Cerebellar nuclear complex (tissue), 1 donor: ENCODE results near the gene ABCA12.

Experiments
- DNase-seq, 2 experiments: peaks; one replicate each; lab custom pipeline; 2025; lab: John Stamatoyannopoulos, UW

Gene ABCA12

DNA sequence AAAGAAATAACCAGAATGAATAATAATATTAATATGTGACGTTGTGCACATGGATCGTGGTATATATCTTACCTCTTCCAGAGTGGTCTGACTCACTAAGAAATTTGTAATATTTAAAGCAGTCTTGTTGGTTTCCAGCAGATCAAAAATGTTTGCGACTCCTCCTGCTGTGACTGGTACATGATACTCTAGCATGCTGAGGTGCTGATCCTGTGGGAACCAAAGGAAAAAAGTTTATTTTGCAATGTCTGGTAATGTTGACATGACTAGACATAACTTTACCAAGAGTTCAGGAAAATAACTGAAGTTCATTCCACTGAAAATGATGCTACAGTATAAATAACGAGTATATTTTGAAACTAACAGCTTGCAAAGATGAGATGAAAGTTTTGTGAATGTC, 204.4 kb downstream of the ABCA12 start:
- DNase-seq: no peak

DNA sequence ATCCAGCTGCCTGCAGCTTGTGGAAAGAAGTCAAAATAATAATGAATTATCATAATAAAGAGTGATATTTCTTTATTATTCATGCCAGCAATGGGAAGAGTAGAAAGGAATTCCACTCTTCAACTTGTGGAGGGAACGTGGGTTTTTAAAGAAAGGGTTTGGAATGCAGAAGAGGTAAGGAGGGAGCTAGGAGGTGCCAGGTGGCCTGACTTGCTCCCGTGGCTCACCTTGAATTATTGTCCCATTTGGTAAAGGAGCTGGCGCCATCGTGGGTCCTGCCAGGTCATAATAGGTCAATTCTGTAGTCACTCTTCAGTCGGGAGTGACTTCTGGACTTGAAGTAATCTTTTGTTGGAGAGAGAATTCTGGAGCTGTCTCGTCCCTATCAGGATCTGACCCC, 233.8 kb downstream of the ABCA12 start:
- no peak for DNase-seq

DNA sequence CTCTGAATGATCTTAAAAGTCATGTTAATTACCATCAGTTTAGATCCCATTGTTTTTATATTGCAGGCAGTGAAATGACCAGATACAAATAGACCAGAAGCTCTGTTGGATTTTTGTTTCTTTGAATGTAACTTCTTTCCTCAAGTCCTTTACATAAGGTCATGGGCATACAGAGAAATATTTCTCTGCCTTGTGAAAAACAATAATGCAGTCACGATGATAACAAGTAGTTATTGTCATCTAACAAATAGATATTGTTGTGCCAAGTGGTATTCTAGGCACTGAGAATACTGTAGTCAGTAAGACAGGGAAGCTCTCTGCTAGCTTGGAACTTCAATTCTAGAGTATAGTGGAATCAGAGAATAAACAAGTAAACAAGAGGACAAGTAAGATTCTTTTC, 234.2 kb downstream of the ABCA12 start:
- DNase-seq: no peak

GRCh38 chr2:214902286-214902685, 236.1 kb downstream of the ABCA12 start:
- DNase-seq: no peak

GRCh38 chr2:214899751-214900150, 238.7 kb downstream of the ABCA12 start:
- DNase-seq: no peak

- no peak for DNase-seq
These were observed 242.2 kb downstream of the ABCA12 start for GRCh38 chr2:214896274-214896673.

DNA sequence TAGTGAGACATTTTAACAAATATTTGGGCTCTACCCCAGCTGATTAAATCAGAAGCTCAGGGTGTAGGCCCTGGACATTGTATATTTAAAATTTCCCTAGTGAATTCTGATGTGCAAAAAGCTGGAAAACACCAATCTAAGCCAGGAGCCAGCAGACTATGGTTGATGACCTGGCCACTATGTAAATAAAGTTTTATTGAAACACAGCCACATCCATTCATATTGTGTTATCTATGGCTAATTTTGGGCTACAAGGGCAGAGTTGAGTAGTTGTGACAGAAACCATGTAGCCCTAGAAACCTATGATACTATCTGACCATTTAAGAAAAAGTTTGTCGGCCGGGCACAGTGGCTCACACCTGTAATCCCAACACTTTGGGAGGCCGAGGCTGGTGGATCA, 243.0 kb downstream of the ABCA12 start:
- DNase-seq: no peak

DNA sequence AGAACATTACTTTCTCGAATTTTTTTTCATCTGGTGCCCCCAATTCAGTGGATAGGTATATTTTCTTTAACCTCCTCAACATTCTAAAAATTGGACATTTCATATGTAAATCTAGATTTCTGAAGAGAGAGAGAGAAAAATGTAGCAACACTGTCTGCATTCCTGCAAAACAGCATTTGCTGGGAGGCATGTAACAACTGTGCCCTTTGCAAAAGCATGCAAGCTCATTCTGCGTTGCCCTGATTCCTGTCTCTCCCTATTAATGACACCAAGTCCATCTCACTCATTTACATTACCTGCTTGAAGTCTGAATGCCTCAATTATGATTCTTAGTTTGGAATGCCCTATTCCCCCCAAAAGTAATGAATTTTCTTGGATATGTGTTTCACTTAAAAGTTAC, 249.1 kb downstream of the ABCA12 start:
- DNase-seq: no peak

GRCh38 chr2:214881647-214882202, 256.7 kb downstream of the ABCA12 start:
- no peak for DNase-seq
